GM12878 (cell line): ENCODE data around the gene OR10K2. TPM values are rescaled to one million over a fixed set of nuclear protein-coding genes. Genes with fewer than 3 reads are reported as not detected.

Source experiments
- ATAC-seq: fragments of 200-7000 bp; cut with Tn5 transposase; 3 replicates; pipeline ENCODE4 v1.9.1; 2020; ENCODE audit warnings: mild to moderate bottlenecking, moderate library complexity
- BruUV-seq: library from RNA; stranded (reverse); fragments of 400-500 nt; replicated peaks from 2 replicates; lab custom pipeline; 2021; lab: Mats Ljungman, UMichigan
- CTCF ChIA-PET: fragments of 300-600 bp; sonication (Branson Sonifier 250); formaldehyde crosslinking; extraction: SDS; loops from one replicate; lab custom pipeline; 2021; ENCODE audit warnings: inconsistent platforms; lab: Yijun Ruan, JAX
- POLR2A ChIA-PET: fragments of 350-600 bp; formaldehyde crosslinking; extraction: SDS; loops from one replicate; lab custom pipeline; 2021; ENCODE audit warnings: inconsistent platforms; lab: Charles Lee
- RAD21 ChIA-PET: fragments of 300-600 bp; sonication (Branson Sonifier 250); formaldehyde crosslinking; loops from one replicate; lab custom pipeline; 2023; ENCODE audit warnings: antibody characterized with exemption; ENCODE audit not compliant: unreplicated experiment; lab: Charles Lee
- SMC1A ChIA-PET: fragments of 300-600 bp; sonication (Branson Sonifier 250); formaldehyde crosslinking; loops from one replicate; lab custom pipeline; 2023; ENCODE audit not compliant: unreplicated experiment, uncharacterized antibody; lab: Charles Lee
- DNase-seq: peaks from one replicate; pipeline ENCODE4 v3.0.0-alpha.2; 2011; ENCODE audit warnings: low read depth, low spot score
- FAIRE-seq: peaks from 3 replicates; lab custom pipeline; 2011; peaks lifted over from hg19 to GRCh38; lab: Jason Lieb, UNC
- H2AFZ ChIP-seq: 2 replicates; pipeline ENCODE4 v1.6.0; 2011; ENCODE audit warnings: low read depth, low read length, control low read depth; ENCODE audit not compliant: control insufficient read depth
- H3K27ac ChIP-seq: 2 replicates; pipeline ENCODE4 v1.5.1; 2011; ENCODE audit warnings: control low read depth; ENCODE audit not compliant: control insufficient read depth, insufficient read depth
- H3K27me3 ChIP-seq, 2 experiments: replicated peaks in 1 of 2; 2 replicates each; pipeline versions ENCODE4 v1.6.0 to v1.6.1; 2011; ENCODE audit warnings: low read length in 1 of 2; ENCODE audit not compliant: control insufficient read depth in 2 of 2, insufficient read depth in 2 of 2
- H3K36me3 ChIP-seq, 2 experiments: 2 replicates each; pipeline ENCODE4 v1.5.1; 2011; ENCODE audit warnings: low read length in 1 of 2; ENCODE audit not compliant: control insufficient read depth in 2 of 2, insufficient read depth in 2 of 2
- H3K4me1 ChIP-seq: 2 replicates; pipeline ENCODE4 v1.6.1; 2011; ENCODE audit warnings: mild to moderate bottlenecking, low read length, moderate library complexity, mixed read lengths; ENCODE audit not compliant: control insufficient read depth, insufficient read depth
- H3K4me2 ChIP-seq: 2 replicates; pipeline ENCODE4 v1.6.0; 2011; ENCODE audit warnings: control low read depth; ENCODE audit not compliant: control insufficient read depth, insufficient read depth
- H3K4me3 ChIP-seq: fragments of 200-600 bp; sonication (generic); 2 replicates; pipeline ENCODE4 v1.5.1; 2016
- H3K79me2 ChIP-seq: 2 replicates; pipeline ENCODE4 v1.6.0; 2011; ENCODE audit warnings: low read length; ENCODE audit not compliant: control insufficient read depth, insufficient read depth
- H3K9ac ChIP-seq: 2 replicates; pipeline ENCODE4 v1.8.0; 2011; ENCODE audit warnings: low read length, control low read depth, mixed read lengths; ENCODE audit not compliant: control insufficient read depth, insufficient read depth
- H3K9me3 ChIP-seq: replicated peaks from 3 replicates; pipeline ENCODE4 v1.5.1; 2011; ENCODE audit warnings: mild to moderate bottlenecking, low read length; ENCODE audit not compliant: control insufficient read depth, insufficient read depth
- H4K20me1 ChIP-seq: 2 replicates; pipeline ENCODE4 v1.6.0; 2011; ENCODE audit not compliant: control insufficient read depth, insufficient read depth
- BACH1 ChIP-seq: fragments of 450-650 bp; IDR thresholded peaks from 2 replicates; pipeline ENCODE4 v1.6.1; 2017; ENCODE audit warnings: mild to moderate bottlenecking, borderline replicate concordance
- CBFB ChIP-seq: IDR thresholded peaks from 2 replicates; pipeline ENCODE4 v1.6.1; 2016; ENCODE audit warnings: antibody characterized with exemption, low read depth
- CREM ChIP-seq: IDR thresholded peaks from 2 replicates; pipeline ENCODE4 v1.6.1; 2014; ENCODE audit warnings: antibody characterized with exemption, low read depth
- E2F4 ChIP-seq: IDR thresholded peaks from 2 replicates; pipeline ENCODE4 v1.6.1; 2012; ENCODE audit warnings: low read depth, low read length, improper control_type of control experiment
- EZH2 ChIP-seq: IDR thresholded peaks from 2 replicates; pipeline ENCODE4 v1.6.1; 2012; ENCODE audit warnings: low read depth, mild to moderate bottlenecking, control low read depth, inconsistent platforms, low read length, borderline replicate concordance; ENCODE audit not compliant: control insufficient read depth
- HDAC6 ChIP-seq: fragments of 200-600 bp; sonication (generic); IDR thresholded peaks from one replicate; pipeline ENCODE4 v1.8.0; 2017; ENCODE audit warnings: antibody characterized with exemption; ENCODE audit not compliant: unreplicated experiment
- ZNF207 ChIP-seq: fragments of 450-650 bp; IDR thresholded peaks from 2 replicates; pipeline ENCODE4 v1.6.1; 2014; ENCODE audit warnings: antibody characterized with exemption, mild to moderate bottlenecking, borderline replicate concordance
- ZNF24 ChIP-seq: fragments of 450-650 bp; IDR thresholded peaks from 2 replicates; pipeline ENCODE4 v1.6.1; 2017; ENCODE audit warnings: antibody characterized with exemption, mild to moderate bottlenecking
- in situ Hi-C: fragments of 300-500 bp; cut with MboI; formaldehyde crosslinking; loops from 9 replicates; pipeline ENCODE4 v1.14.3; 2018; ENCODE audit warnings: mixed read lengths
- intact Hi-C: fragments of 100-400 bp; cut with micrococcal nuclease; formaldehyde crosslinking; loops from one replicate; pipeline ENCODE4 v1.14.2; 2022; ENCODE audit not compliant: unreplicated experiment
- polyA plus RNA-seq, 11 experiments: library from polyadenylated mRNA; depleted of rRNA in 4 of 11; unstranded in 6 of 11; stranded (reverse) in 5 of 11; fragments of >200 nt; fragmentation: Nextera tagmentation in 4 of 11; fragmentation: Illumina TruSeq in 1 of 11; extraction: Ambion mirVana in 4 of 11; extraction: Trizol in 1 of 11; gene quantifications; 1 replicate in 1 of 11; 2 replicates in 10 of 11; pipeline versions ENCODE4 v1.2.1 to v1.2.3, GENCODE V29; 2011 to 2016; ENCODE audit warnings: inconsistent platforms in 2 of 11, missing spikeins in 2 of 11, low read depth in 1 of 11
- total RNA-seq, 4 experiments: library from RNA; depleted of rRNA in 3 of 4; stranded (reverse); fragments of >200 nt in 3 of 4; fragmentation: Illumina TruSeq in 1 of 4; extraction: Trizol in 1 of 4; gene quantifications; 2 replicates each; pipeline versions ENCODE4 v1.2.1 to v1.2.3, GENCODE V29; 2013 to 2021

Gene OR10K2
- total and polyA plus RNA-seq, 10 of the 15 experiments (the other 5 are each of a cell fraction or from before 2014, with no cell fraction given) = not detected

GRCh38 chr1:158458263-158458662 lies 32.2 kb upstream of the OR10K2 start (continued):
- no peak for TF ChIP-seq E2F4
- no peak for TF ChIP-seq HDAC6

GRCh38 chr1:158457246-158457645 lies 31.2 kb upstream of the OR10K2 start:
- Histone ChIP-seq H3K9ac (no peak overlapping the region), H3K79me2 (no peaks in the 10 kb centered on the region), H2AFZ (no peak overlapping the region), H3K4me3 (no peak overlapping the region), H3K27ac (no peak overlapping the region), H3K4me2 (no peak overlapping the region), H3K4me1 (no peaks in the 10 kb centered on the region), H3K36me3 (no peaks in the 10 kb centered on the region), H3K27me3 (no peaks in the 10 kb centered on the region; a peak in 1 of 4 replicates), H3K9me3 (no peaks in the 10 kb centered on the region), H4K20me1 (no peaks in the 10 kb centered on the region)
- DNase-seq = no peak
- BruUV-seq = no TSS peak
- no peak for FAIRE-seq
- intact Hi-C loops (no loop called here), in situ Hi-C loops (no loop called here)
- RAD21 ChIA-PET = no interaction called here
- CTCF ChIA-PET = no interaction called here
- no peak for ATAC-seq
- TF ChIP-seq CREM (no peak), BACH1 (no peak), CBFB (no peak), ZNF207 (no peak), EZH2 (no peak), ZNF24 (no peak)
- SMC1A ChIA-PET = no interaction called here
- POLR2A ChIA-PET = no interaction called here
